HEK293 (cell line): ENCODE results near the gene PREX1.

ENCODE experiments used
- CTCF ChIA-PET: fragments of 350-600 bp; formaldehyde crosslinking; extraction: SDS; loops from one replicate; lab custom pipeline; 2021; ENCODE audit warnings: antibody characterized with exemption; lab: Yijun Ruan, JAX
- POLR2A ChIA-PET: fragments of 300-600 bp; formaldehyde crosslinking; extraction: SDS; loops from one replicate; lab custom pipeline; 2020; ENCODE audit warnings: antibody characterized with exemption, inconsistent platforms; lab: Yijun Ruan, JAX
- H3K27ac ChIP-seq: fragments of 200-500 bp; sonication (Bioruptor generic); 2 replicates; pipeline ENCODE4 v1.5.1; 2014; ENCODE audit warnings: low read depth, low read length, control low read depth, inconsistent platforms; ENCODE audit errors: extremely low read depth
- H3K36me3 ChIP-seq, 2 experiments: fragments of 200-500 bp in 1 of 2; sonication (Bioruptor generic) in 1 of 2; 1 replicate in 1 of 2; 2 replicates in 1 of 2; pipeline ENCODE4 v1.5.1; 2014 to 2017; ENCODE audit warnings: inconsistent platforms in 2 of 2, low read length in 2 of 2; ENCODE audit not compliant: control insufficient read depth in 2 of 2, insufficient read depth in 1 of 2
- H3K4me1 ChIP-seq: fragments of 200-500 bp; sonication (Bioruptor generic); 2 replicates; pipeline ENCODE4 v1.5.1; 2014; ENCODE audit warnings: mild to moderate bottlenecking, low read length, inconsistent platforms; ENCODE audit not compliant: control insufficient read depth, insufficient read depth
- H3K4me3 ChIP-seq: 2 replicates; pipeline ENCODE4 v1.5.1; 2011; ENCODE audit warnings: low read depth, mild to moderate bottlenecking, control low read depth, low read length, moderate library complexity
- H3K9me3 ChIP-seq: fragments of 200-500 bp; sonication (Bioruptor generic); 2 replicates; pipeline ENCODE4 v1.5.1; 2014; ENCODE audit warnings: low read depth, low read length, inconsistent platforms; ENCODE audit not compliant: control insufficient read depth, insufficient read depth
- ELK4 ChIP-seq: IDR thresholded peaks from 2 replicates; pipeline ENCODE4 v1.6.1; 2011; ENCODE audit warnings: mild to moderate bottlenecking, low read depth, low read length, borderline replicate concordance
- HOXD13 ChIP-seq: sonication (generic); formaldehyde crosslinking; IDR thresholded peaks from 2 replicates; pipeline ENCODE4 v1.8.0; 2022; ENCODE audit warnings: missing genetic modification reagents, borderline replicate concordance
- KLF1 ChIP-seq: fragments of 450-650 bp; formaldehyde crosslinking; IDR thresholded peaks from 2 replicates; pipeline ENCODE4 v1.5.1; 2016; ENCODE audit warnings: missing biosample characterization, missing genetic modification characterization
- KLF9 ChIP-seq: fragments of 450-650 bp; formaldehyde crosslinking; IDR thresholded peaks from 2 replicates; pipeline ENCODE4 v1.5.1; 2016; ENCODE audit warnings: missing biosample characterization, missing genetic modification characterization, low read depth
- MYNN ChIP-seq: fragments of 450-650 bp; formaldehyde crosslinking; IDR thresholded peaks from 2 replicates; pipeline ENCODE4 v1.5.1; 2016; ENCODE audit warnings: missing biosample characterization, missing genetic modification characterization, borderline replicate concordance
- WT1 ChIP-seq: fragments of 450-650 bp; formaldehyde crosslinking; IDR thresholded peaks from 2 replicates; pipeline ENCODE4 v1.5.1; 2016; ENCODE audit warnings: missing biosample characterization, missing genetic modification characterization
- ZBTB20 ChIP-seq: fragments of 450-650 bp; formaldehyde crosslinking; IDR thresholded peaks from 2 replicates; pipeline ENCODE4 v1.5.1; 2016; ENCODE audit warnings: missing biosample characterization, missing genetic modification characterization
- ZFP69B ChIP-seq: fragments of 450-650 bp; formaldehyde crosslinking; IDR thresholded peaks from 2 replicates; pipeline ENCODE4 v1.5.1; 2016; ENCODE audit warnings: missing biosample characterization, missing genetic modification characterization
- ZIC2 ChIP-seq: fragments of 450-650 bp; formaldehyde crosslinking; IDR thresholded peaks from 2 replicates; pipeline ENCODE4 v1.5.1; 2016; ENCODE audit warnings: missing biosample characterization, missing genetic modification characterization
- ZNF157 ChIP-seq: fragments of 450-650 bp; formaldehyde crosslinking; IDR thresholded peaks from 2 replicates; pipeline ENCODE4 v1.5.1; 2016; ENCODE audit warnings: missing biosample characterization, missing genetic modification characterization
- ZNF16 ChIP-seq: fragments of 450-650 bp; formaldehyde crosslinking; IDR thresholded peaks from 2 replicates; pipeline ENCODE4 v1.5.1; 2016; ENCODE audit warnings: low read depth, missing biosample characterization, missing genetic modification characterization
- ZNF184 ChIP-seq: fragments of 450-650 bp; IDR thresholded peaks from 2 replicates; pipeline ENCODE4 v1.5.1; 2018; ENCODE audit warnings: missing biosample characterization, mild to moderate bottlenecking, missing genetic modification characterization
- ZNF2 ChIP-seq: fragments of 450-650 bp; formaldehyde crosslinking; IDR thresholded peaks from 2 replicates; pipeline ENCODE4 v1.5.1; 2016; ENCODE audit warnings: missing biosample characterization, missing genetic modification characterization
- ZNF202 ChIP-seq: fragments of 450-650 bp; formaldehyde crosslinking; IDR thresholded peaks from 2 replicates; pipeline ENCODE4 v1.5.1; 2016; ENCODE audit warnings: missing biosample characterization, missing genetic modification characterization, borderline replicate concordance
- ZNF266 ChIP-seq: fragments of 450-650 bp; formaldehyde crosslinking; IDR thresholded peaks from 2 replicates; pipeline ENCODE4 v1.5.1; 2016; ENCODE audit warnings: missing biosample characterization, missing genetic modification characterization, low read depth
- ZNF510 ChIP-seq: fragments of 450-650 bp; formaldehyde crosslinking; IDR thresholded peaks from 2 replicates; pipeline ENCODE4 v1.5.1; 2018; ENCODE audit warnings: mild to moderate bottlenecking, missing genetic modification characterization, missing biosample characterization; ENCODE audit not compliant: insufficient replicate concordance
- ZNF645 ChIP-seq: fragments of 450-650 bp; formaldehyde crosslinking; IDR thresholded peaks from 2 replicates; pipeline ENCODE4; 2016; ENCODE audit warnings: missing biosample characterization, missing genetic modification characterization
- ZNF747 ChIP-seq: fragments of 450-650 bp; formaldehyde crosslinking; IDR thresholded peaks from 2 replicates; pipeline ENCODE4 v1.5.1; 2016; ENCODE audit warnings: missing biosample characterization, missing genetic modification characterization
- ZNF792 ChIP-seq: fragments of 450-650 bp; formaldehyde crosslinking; IDR thresholded peaks from 2 replicates; pipeline ENCODE4 v1.5.1; 2016; ENCODE audit warnings: missing biosample characterization, missing genetic modification characterization
- ZSCAN16 ChIP-seq: fragments of 450-650 bp; formaldehyde crosslinking; IDR thresholded peaks from 2 replicates; pipeline ENCODE4 v1.5.1; 2016; ENCODE audit warnings: missing biosample characterization, missing genetic modification characterization
- ZXDB ChIP-seq: fragments of 450-650 bp; formaldehyde crosslinking; IDR thresholded peaks from 2 replicates; pipeline ENCODE4 v1.5.1; 2016; ENCODE audit warnings: missing biosample characterization, missing genetic modification characterization
- TF ChIP-seq, protein P1 (sequence below): fragments of 450-650 bp; formaldehyde crosslinking; IDR thresholded peaks from 2 replicates; pipeline ENCODE4 v1.5.1; 2016; ENCODE audit warnings: missing biosample characterization, missing genetic modification characterization
- TF ChIP-seq, protein P2 (sequence below): fragments of 450-650 bp; formaldehyde crosslinking; optimal IDR thresholded peaks from 2 replicates; pipeline ENCODE3; 2016; ENCODE audit warnings: missing biosample characterization, mild to moderate bottlenecking, missing genetic modification characterization

The PREX1 gene

GRCh38 chr20:48623906-48624265, 203.9 kb downstream of the PREX1 start:
- ChIA-PET POLR2A (no interaction called here), CTCF (interaction anchor here (0.6 to 0.7 kb wide), 2 partner anchors 954 to 1421 kb away, joined by 3 to 4 read pairs; no protein-coding TSS in a partner anchor)
- TF ChIP-seq ELK4 (no peak), WT1 (tag by site-specific recombination) (no peak), ZNF16 (no peak), ZIC2 (tag by site-specific recombination) (no peak), ZNF792 (tag by site-specific recombination) (no peak), ZNF266 (no peak), ZNF747 (tag by site-specific recombination) (no peak), ZSCAN16 (tag by site-specific recombination) (no peak), ZNF510 (no peak), ZNF202 (tag by site-specific recombination) (no peak), ZBTB20 (tag by site-specific recombination) (no peak), KLF1 (tag by site-specific recombination) (no peak), ZNF645 (tag by site-specific recombination) (no peak)
- TF ChIP-seq, protein P1, sequence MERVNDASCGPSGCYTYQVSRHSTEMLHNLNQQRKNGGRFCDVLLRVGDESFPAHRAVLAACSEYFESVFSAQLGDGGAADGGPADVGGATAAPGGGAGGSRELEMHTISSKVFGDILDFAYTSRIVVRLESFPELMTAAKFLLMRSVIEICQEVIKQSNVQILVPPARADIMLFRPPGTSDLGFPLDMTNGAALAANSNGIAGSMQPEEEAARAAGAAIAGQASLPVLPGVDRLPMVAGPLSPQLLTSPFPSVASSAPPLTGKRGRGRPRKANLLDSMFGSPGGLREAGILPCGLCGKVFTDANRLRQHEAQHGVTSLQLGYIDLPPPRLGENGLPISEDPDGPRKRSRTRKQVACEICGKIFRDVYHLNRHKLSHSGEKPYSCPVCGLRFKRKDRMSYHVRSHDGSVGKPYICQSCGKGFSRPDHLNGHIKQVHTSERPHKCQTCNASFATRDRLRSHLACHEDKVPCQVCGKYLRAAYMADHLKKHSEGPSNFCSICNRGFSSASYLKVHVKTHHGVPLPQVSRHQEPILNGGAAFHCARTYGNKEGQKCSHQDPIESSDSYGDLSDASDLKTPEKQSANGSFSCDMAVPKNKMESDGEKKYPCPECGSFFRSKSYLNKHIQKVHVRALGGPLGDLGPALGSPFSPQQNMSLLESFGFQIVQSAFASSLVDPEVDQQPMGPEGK (tag by site-specific recombination), result no peak
- TF ChIP-seq, protein P2, sequence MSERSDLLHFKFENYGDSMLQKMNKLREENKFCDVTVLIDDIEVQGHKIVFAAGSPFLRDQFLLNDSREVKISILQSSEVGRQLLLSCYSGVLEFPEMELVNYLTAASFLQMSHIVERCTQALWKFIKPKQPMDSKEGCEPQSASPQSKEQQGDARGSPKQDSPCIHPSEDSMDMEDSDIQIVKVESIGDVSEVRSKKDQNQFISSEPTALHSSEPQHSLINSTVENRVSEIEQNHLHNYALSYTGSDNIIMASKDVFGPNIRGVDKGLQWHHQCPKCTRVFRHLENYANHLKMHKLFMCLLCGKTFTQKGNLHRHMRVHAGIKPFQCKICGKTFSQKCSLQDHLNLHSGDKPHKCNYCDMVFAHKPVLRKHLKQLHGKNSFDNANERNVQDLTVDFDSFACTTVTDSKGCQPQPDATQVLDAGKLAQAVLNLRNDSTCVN, result no peak

DNA sequence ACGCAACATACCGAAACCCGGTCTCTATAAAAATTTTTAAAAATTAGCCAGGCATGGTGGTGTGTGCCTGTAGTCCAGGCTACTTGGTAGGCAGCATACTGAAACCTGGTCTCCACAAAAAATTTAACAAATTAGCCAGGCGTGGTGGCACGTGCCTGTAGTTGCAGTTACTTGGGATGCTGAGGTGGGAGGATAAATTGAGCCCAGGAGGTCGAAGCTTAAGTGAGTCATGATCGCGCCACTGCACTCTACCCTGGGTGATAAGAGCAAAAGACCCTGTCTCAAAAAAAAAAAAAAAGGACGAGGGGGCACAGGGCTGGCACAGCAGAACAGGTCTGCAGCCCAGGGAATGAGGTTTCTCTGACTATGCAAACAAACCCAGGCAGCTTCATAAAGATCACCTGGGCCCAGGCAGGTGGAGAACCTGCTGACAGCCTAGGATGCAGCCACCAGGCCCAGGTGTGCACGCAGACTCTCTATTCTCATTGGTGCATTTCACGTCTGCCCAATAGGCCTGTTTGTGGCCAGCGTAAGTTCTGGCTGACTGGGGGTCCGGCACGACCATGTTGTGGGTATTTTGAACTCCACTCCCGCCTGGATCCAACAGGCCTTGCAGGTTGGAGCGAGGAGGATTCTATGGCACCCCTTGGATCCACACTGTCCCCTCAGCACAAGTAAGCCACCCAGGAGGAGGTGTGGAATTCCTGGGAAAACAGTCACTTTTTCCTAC, 204.5 kb downstream of the PREX1 start:
- Histone ChIP-seq H3K36me3 (no peaks in the 10 kb centered on the region), H3K4me1 (no peaks in the 10 kb centered on the region), H3K27ac (no peak overlapping the region), H3K9me3 (no peaks in the 10 kb centered on the region), H3K4me3 (no peak overlapping the region)
- TF ChIP-seq, protein P2, result no peak
- TF ChIP-seq ZFP69B (tag by site-specific recombination), result no peak
- TF ChIP-seq ZXDB (tag by site-specific recombination), result no peak
- no peak for TF ChIP-seq HOXD13 (CRISPR knock-in tag)
- no peak for TF ChIP-seq ZNF645 (tag by site-specific recombination)
- TF ChIP-seq KLF9 (tag by site-specific recombination), result no peak
- no peak for TF ChIP-seq MYNN
- TF ChIP-seq ZNF184 (tag by site-specific recombination), result no peak
- no peak for TF ChIP-seq ZNF2 (tag by site-specific recombination)
- no peak for TF ChIP-seq ZNF157
- CTCF ChIA-PET, result interaction anchor here (0.6 to 0.7 kb wide), 3 partner anchors 898 to 1420 kb away, joined by 3 to 4 read pairs (median 3); no protein-coding TSS in a partner anchor
- POLR2A ChIA-PET, result no interaction called here

More at GRCh38 chr20:48623906-48624265, 203.9 kb downstream of the PREX1 start:
- Histone ChIP-seq H3K36me3 (no peaks in the 10 kb centered on the region), H3K4me1 (no peaks in the 10 kb centered on the region), H3K4me3 (no peak overlapping the region), H3K9me3 (no peaks in the 10 kb centered on the region), H3K27ac (no peak overlapping the region)
